Activated CD4-positive, CD25-positive, alpha-beta regulatory T cell treated with anti-CD3 and anti-CD28 coated beads, Interleukin-2, amount 50 U/mL, for 24 hours (primary cell): ENCODE measurements around the gene KAZALD1.
A peak's percentile ranks its signal among the peaks of the same experiment; 100 is the strongest.

Experiments
- ATAC-seq, 2 donors: fragments of 150-1000 bp; cut with Tn5 transposase; one replicate each; pipeline ENCODE4 v1.10.0; 2021; ENCODE audit warnings: mild to moderate bottlenecking in 1 of 2, moderate library complexity in 1 of 2

The KAZALD1 gene

DNA sequence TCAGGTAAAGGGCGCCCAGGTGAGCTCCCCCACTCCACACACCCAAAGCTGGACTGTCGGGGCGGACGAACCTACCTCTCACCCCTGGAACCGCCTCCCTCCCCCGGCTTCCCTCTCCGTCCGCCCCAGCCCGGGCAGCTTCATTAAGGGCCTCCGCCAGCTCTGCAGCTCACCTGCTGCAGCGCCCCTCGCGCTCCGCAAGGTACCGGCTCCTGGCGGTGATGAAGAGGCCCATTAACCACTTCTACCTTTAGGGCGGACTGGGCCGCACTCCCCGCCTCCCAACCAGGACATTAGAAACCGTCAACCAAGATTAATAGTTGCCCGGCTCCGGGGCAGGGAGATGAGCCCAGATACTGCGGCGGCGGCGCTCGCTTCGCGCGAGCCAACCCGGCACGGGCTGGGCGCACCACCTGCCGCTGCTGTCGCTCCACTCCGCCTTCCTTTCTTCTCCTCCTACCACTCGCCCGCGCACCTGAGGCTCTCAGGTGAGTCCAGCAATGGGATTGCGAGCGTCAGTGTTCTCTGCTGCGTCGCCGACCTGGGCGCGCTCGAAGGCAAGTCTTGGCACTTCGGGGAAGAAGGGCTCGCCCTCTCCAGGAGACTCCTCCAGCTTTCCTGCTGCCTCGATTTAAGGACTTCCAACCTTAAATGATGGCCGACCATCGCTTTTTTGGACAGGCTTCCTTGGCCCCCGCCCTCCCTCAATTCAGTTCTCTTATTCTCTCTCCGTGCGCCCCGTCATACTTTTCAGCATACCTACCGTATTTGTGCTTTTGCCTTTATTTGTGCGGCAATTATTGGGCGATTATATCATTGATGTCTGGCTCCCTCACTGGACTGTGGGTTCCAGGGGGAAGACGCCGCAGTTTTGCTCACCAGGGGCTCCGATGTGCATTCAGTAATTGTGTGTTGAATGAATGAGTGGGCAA is 13.6 kb upstream of the KAZALD1 start:
- ATAC-seq, result no peak

DNA sequence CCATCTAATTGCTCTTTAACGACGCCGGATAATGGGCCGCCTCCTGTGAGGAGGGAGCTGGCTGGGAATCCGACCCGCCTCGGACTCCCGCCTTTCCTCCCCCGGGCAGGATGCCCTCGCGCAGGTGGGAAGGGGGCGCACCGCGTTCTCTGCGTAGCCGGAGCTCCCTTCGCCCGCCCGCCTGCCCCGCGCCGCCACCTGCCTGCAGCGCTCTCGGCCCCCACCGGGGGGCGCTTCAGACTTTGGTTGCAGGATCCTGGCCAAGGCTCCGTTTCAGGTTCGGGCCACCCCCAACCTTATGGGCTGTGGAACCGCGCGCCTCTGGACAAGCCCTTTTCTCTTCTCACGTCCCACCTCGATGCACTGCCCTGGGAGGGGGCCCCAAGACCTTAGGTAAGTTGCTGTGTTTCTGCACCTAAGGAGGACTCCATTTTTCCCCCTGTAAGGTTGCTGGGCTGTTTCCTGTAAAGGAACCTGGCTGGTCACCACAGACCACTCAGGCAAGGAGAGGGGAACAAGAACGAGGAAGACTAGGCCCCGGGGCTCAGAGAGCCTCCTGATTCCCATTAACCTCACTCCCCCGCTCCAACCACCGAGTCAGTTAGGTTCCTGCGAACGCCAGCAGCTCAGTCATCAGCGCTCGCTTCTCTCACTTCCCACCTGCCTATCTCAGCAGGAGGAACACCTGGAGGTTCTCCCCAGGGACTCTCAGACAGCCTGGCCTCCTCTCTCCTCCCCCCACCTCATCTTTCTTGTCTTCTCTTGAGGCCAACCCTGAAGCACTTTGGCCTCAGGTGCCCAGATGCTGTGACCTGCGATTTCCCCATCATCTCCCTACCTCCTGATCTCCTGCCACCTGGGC is 11.3 kb upstream of the KAZALD1 start:
- ATAC-seq, result peak; percentile 80 to 85

DNA sequence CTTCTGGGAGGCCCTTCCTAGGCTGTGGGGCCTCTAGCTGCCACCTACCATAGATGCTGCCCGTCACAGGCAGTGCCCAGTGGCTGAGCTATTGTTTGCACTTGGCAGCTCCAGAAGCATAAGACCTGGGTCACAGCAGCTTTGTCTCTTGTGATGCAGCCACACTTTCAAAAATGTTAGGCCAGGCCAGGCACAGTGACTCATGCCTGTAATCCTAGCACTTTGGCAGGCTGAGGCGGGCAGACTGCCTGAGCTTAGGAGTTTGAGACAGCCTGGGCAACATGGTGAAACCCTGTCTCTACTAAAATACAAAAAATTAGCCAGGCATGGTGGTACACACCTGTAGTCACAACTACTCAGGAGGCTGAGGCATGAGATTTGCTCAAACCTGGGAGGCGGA is 9.5 kb upstream of the KAZALD1 start:
- ATAC-seq, result no peak

DNA sequence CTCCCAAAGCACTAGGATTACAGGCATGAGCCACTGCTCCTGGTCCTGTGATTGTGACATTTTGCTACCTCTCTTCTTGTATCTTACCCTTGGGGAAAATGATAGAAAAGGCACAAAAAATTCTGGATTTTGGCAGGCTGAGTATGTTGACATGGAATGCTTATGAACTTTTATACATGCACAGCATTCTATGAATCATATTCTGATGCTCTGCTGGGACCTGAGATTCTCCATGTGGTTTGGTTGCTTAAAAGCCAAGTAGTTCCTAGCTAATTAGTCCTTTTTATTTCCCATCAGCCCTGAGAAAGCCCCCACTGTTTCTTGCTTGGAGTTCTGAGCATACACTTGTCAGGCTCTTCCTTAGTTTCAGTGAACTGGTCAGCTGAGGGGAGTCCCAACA is 8.3 kb upstream of the KAZALD1 start:
- no peak for ATAC-seq

GRCh38 chr10:101054351-101054750 is 7.4 kb upstream of the KAZALD1 start:
- ATAC-seq, result no peak

GRCh38 chr10:101054876-101055275 is 6.9 kb upstream of the KAZALD1 start:
- no peak for ATAC-seq

- ATAC-seq, result no peak
These were observed 6.4 kb upstream of the KAZALD1 start for GRCh38 chr10:101055411-101055810.

GRCh38 chr10:101056365-101057151 is 5.2 kb upstream of the KAZALD1 start:
- ATAC-seq, result no peak

- peak; percentile 71 to 76 for ATAC-seq
These were observed 1.5 kb upstream of the KAZALD1 start for GRCh38 chr10:101060036-101060950.

- ATAC-seq, result peak; percentile 56 to 66
These were observed 702 bp upstream of the KAZALD1 start for GRCh38 chr10:101060951-101061623.

DNA sequence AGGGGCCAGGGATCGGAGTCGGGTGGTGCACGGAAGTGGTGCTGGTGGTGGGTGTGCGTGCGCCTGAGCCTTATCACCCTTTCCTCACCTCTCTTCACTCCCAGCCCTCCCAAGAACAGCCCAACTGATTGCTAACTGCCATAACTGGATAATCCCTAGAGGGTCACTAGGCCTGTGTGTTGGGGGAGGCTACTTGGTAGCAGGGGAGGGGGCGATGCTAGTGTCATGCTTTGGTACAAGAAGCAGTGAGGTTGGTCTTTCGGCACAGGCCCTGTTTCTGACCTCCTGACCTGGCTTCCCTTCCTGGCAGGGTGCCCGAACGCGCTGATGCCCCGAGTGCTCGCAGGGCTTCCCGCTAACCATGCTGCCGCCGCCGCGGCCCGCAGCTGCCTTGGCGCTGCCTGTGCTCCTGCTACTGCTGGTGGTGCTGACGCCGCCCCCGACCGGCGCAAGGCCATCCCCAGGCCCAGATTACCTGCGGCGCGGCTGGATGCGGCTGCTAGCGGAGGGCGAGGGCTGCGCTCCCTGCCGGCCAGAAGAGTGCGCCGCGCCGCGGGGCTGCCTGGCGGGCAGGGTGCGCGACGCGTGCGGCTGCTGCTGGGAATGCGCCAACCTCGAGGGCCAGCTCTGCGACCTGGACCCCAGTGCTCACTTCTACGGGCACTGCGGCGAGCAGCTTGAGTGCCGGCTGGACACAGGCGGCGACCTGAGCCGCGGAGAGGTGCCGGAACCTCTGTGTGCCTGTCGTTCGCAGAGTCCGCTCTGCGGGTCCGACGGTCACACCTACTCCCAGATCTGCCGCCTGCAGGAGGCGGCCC is 652 bp downstream of the KAZALD1 start:
- peak; percentile 36 to 46 for ATAC-seq

- no peak for ATAC-seq
These were observed 1.3 kb downstream of the KAZALD1 start for GRCh38 chr10:101063050-101063525.

- ATAC-seq, result no peak
These were observed 2.0 kb downstream of the KAZALD1 start for GRCh38 chr10:101063548-101064414.

GRCh38 chr10:101064415-101065030 is 2.7 kb downstream of the KAZALD1 start:
- ATAC-seq, result no peak

DNA sequence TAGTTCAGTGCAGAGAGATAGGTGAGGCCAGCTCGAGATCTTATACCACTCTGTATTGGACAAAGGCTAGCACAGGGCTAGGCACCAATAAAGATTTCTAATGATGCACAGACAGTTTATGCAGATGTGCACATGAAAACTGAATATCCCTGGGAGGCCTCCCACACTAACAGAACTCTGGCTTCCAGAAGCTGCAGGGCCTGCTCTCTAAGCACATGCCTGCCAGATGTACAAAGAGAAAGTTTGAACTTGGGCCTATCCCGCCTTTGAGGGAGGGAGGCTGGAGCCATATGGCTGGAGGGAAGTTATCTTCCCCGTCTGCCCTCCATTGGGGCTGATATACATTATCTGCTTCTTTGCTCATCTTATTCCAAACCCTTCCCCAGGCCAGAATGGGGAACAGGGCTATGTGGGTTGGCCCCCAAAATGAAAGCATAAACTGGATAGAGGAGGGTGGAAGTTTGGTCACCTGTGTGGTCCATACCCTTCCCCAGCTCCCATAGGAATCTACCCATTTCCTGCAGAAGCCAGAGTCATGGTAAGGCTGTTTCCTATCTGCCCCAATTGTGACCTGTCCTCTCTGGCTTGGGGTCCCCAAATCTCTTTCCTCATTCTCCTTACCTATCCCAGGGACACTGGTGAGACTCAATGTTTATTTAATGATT is 3.8 kb downstream of the KAZALD1 start:
- ATAC-seq, result no peak

DNA sequence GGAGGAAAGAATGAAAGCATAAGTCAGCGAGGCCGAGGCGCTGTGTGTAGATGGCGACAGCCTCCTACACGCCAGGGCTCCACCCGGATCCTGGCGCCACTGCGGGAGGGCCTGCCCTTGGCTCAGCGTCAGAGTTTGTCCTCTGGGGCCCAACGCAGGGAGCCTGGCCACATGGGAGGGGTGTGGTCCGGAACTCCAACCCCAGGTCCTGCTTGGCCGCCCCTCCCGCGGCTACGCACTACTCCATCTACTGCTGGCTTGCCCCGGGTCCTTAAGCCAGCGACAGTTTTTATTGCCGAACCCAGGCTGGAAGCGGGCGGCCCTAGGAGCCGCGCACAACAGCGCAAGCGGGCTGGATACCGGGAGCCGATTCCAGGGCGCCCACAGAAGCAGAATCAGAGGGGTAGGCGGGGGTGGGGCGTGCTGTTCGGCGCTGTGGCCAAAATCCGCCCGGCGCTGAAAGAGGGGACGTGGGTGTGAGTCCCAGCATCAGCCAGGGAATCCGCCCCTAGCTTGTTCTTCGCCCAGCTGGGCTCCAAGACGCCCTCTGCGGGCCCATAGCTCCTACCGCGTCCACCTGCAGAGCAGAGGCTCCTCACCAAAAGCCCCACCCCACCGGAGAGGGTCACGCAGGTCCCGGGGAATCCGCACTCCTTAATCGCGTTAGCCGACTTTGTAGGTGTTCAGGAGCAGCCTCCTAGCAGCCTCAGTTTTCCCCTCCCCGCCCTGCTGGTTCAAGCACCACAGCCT is 4.5 kb downstream of the KAZALD1 start:
- peak in 1 of 2 donors; percentile 48 for ATAC-seq

DNA sequence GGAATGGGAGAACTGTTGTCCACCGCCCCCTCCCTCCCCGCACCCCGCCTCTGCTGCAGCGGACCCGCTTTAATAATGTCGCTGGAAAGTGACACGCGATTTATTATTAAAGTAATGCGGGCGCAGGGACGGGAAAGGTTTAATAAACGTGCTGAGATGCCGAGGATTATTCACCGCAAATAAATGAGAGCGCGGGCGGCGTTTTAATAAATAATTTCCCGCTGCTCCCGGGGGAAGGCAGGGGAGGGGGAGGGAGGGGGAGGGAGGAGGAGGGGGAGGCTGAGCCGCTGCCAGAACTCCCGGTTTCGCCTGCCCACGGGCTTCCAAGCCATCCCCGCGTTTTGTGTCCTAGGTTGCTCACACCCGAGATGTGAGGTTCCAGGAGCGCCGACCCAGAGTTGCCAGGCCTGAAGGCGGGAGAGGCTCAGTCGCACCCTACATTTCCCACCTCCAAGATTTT is 5.1 kb downstream of the KAZALD1 start:
- ATAC-seq, result no peak
